Kidney epithelial cell (primary cell): ENCODE results near the gene MMP11. TPM values are rescaled to one million over a fixed set of nuclear protein-coding genes. Genes with fewer than 3 reads are reported as not detected.

Experiments used
- DNase-seq: peaks from one replicate; pipeline ENCODE4 v3.0.0-alpha.2; 2010; ENCODE audit warnings: low read depth
- H3K27me3 ChIP-seq: 2 replicates; pipeline ENCODE4 v1.6.0; 2011; ENCODE audit warnings: low read length; ENCODE audit not compliant: control insufficient read depth, insufficient read depth
- H3K36me3 ChIP-seq: 2 replicates; pipeline ENCODE4 v1.5.1; 2011; ENCODE audit warnings: low read length; ENCODE audit not compliant: control insufficient read depth, insufficient read depth
- H3K4me3 ChIP-seq: 2 replicates; pipeline ENCODE4 v1.5.1; 2011; ENCODE audit warnings: low read depth, mild to moderate bottlenecking, control low read depth, low read length
- CTCF ChIP-seq: IDR thresholded peaks from 2 replicates; pipeline ENCODE4 v1.5.1; 2011; ENCODE audit warnings: mild to moderate bottlenecking, moderate library complexity, low read length, control low read depth, inconsistent platforms; ENCODE audit not compliant: insufficient read depth, poor library complexity, severe bottlenecking
- total RNA-seq: library from RNA; depleted of rRNA; stranded (reverse); fragments of >200 nt; gene quantifications from 2 replicates; pipeline ENCODE4 v1.2.3, GENCODE V29; 2015

MMP11 gene
- total RNA-seq, 1 donor from 2014 or later, result 41.9 TPM

- no peak for DNase-seq
- TF ChIP-seq CTCF, result no peak
- no peaks in the 10 kb centered on the region for H3K27me3 ChIP-seq
- peaks cover 3% of the 10 kb centered on the region for H3K36me3 ChIP-seq
- no peak overlapping the region for H3K4me3 ChIP-seq
Measured at GRCh38 chr22:23825246-23825905, 52.7 kb downstream of the MMP11 start.

DNA sequence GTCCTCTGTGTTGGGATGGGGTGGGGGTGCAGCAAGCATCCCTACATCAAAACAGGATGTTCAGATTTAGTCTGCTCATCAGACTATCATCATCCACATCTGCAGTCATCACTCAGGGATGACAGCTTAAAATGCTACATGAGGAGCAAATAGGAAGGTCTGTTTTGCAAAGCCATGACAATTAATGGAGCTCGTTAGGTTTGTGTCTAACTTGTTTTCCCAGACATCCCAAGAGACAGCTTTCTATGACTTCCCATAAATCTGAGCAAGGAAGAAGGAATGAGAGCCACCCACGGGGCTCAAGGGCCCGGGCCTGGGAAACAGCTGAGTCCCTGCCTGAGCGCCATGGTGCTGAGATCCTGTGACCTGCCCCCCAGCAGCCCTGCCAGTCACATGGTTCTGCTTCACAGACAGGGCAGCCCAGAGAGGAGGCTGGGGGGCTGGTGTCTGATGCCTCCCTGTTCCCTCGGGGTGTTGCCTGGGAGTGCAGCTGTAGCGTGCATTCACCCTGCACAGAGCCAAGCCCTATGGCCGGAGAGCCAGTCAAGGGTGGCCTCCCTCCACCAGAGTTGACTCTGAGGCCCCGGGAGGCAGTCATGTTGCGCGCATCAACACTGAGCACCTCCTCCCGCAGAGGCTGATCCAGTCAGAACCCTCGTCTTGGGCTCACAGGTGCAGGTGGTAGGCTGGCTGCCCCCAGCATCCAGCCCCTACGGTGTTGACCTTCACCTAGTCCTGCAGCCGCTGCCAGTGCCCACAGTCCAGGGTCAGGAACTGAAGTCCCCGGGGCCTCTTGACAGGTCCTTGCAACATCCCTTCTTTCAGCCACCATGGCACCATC, 54.1 kb downstream of the MMP11 start:
- no peaks in the 10 kb centered on the region for H3K27me3 ChIP-seq
- H3K4me3 ChIP-seq, result no peak overlapping the region
- no peak for TF ChIP-seq CTCF
- DNase-seq, result no peak
- H3K36me3 ChIP-seq, result peaks cover 3% of the 10 kb centered on the region

GRCh38 chr22:23827351-23827995, 54.8 kb downstream of the MMP11 start:
- Histone ChIP-seq H3K4me3 (no peak overlapping the region), H3K27me3 (no peaks in the 10 kb centered on the region), H3K36me3 (peaks cover 3% of the 10 kb centered on the region)
- no peak for TF ChIP-seq CTCF
- no peak for DNase-seq

GRCh38 chr22:23828800-23829680, 56.4 kb downstream of the MMP11 start:
- no peak for DNase-seq
- peaks cover 5% of the 10 kb centered on the region for H3K36me3 ChIP-seq
- H3K4me3 ChIP-seq, result no peak overlapping the region
- TF ChIP-seq CTCF, result no peak
- no peaks in the 10 kb centered on the region for H3K27me3 ChIP-seq

GRCh38 chr22:23829845-23830372, 57.3 kb downstream of the MMP11 start:
- Histone ChIP-seq H3K4me3 (no peak overlapping the region), H3K36me3 (peaks cover 5% of the 10 kb centered on the region), H3K27me3 (no peaks in the 10 kb centered on the region)
- no peak for TF ChIP-seq CTCF
- no peak for DNase-seq
